ENCODE measurements around the gene PGAM5.
"Not testable (repeated sequence)": the region's sequence is repeated elsewhere in the genome, so short reads cannot be mapped to it uniquely, and the experiment has no call there.

PGAM5 gene

DNA sequence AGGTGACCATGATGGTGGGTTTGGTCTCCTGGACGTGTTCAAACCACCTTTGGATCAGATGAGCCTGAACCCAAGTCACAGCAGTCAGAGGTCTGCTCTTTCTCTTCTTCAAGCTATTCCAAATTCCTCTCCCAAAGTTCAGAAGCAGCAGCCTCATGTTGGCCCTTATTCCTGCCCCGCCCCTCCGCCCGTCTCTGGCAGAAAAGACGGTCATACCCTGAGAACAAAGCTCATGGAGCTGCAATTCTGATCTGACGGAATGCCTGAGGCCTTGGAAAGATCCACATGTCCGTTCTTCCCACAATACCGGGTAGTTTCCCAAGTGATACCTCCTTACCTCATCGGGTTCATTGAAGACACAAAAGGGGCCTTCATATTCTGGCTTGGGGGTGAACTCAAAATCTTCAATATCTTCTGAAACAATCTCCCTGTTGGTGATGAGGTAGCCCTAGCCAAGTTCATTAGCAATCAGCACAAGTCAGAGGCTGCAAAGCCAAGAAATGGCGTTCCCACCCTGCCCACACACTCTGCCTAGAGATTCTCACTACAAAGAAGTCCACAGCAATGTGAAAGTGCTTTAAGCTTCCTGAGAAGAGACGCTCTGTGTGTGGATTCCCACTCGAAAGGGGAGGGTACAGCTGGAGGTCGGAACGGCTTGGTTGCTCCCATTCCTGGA is 34.7 kb upstream of the PGAM5 start:
- H3K27me3 Mint-ChIP-seq, result no peaks in the 10 kb centered on the region
- DNase-seq (no peak), ATAC-seq (no peak)
- no peak overlapping the region for H3K4me3 Mint-ChIP-seq
- H3K9me3 Mint-ChIP-seq, result no peaks in the 10 kb centered on the region
- H3K36me3 Mint-ChIP-seq (ENCODE audit: low read depth), result peaks cover 60% of the 10 kb centered on the region
- no peak overlapping the region for H3K27ac Mint-ChIP-seq
- H3K4me1 Mint-ChIP-seq, result no peaks in the 10 kb centered on the region

DNA sequence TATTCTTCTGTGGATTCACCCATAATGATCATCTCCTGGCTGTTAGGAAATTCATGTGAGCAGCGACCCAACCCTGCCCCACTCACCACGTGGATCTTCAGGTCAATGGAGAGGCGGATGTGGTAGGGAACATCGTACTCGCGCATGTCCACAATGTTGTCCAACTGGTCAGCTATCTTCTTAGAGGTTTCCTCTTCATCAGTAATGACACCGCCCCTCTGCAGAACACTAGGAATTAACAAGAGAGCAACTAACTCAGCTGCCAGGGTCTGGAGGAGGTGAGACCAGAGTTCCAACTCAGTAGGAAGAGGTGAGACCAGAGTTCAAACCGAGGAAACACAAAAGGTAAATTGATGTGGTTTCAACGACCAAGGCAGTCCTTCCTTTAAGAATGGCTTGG is 33.1 kb upstream of the PGAM5 start:
- H3K36me3 Mint-ChIP-seq (ENCODE audit: low read depth), result peaks cover 52% of the 10 kb centered on the region
- no peak overlapping the region for H3K27ac Mint-ChIP-seq
- H3K27me3 Mint-ChIP-seq, result no peaks in the 10 kb centered on the region
- ATAC-seq (no peak), DNase-seq (no peak)
- H3K4me1 Mint-ChIP-seq, result no peaks in the 10 kb centered on the region
- no peaks in the 10 kb centered on the region for H3K9me3 Mint-ChIP-seq
- H3K4me3 Mint-ChIP-seq, result no peak overlapping the region

DNA sequence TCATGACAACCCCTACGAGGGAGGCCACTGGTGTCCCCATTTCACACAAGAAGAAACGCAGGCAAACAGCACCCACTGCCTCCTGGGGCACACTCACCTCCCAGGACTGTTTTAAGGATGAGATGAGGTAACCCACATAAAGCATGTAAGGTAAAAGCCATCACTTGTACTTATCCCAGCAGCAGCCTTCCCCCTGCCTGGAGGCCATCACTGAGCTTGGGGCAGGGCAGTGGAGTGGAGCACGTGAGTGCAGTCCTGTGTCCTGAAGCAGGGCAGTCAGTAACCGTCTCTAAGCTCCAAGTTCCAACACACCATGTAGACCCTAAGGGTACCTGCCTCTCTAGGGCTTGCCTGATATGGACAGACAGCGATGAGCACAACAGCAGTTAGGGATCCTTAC is 25.2 kb upstream of the PGAM5 start:
- Mint-ChIP-seq H3K27ac (peak overlapping the region; percentile 71), H3K4me1 (peaks cover 22% of the 10 kb centered on the region), H3K27me3 (peaks cover 2% of the 10 kb centered on the region), H3K4me3 (peak overlapping the region; percentile 76), H3K9me3 (no peaks in the 10 kb centered on the region), H3K36me3 (ENCODE audit: low read depth) (peaks cover 21% of the 10 kb centered on the region)
- ATAC-seq, result no peak
- DNase-seq, result no peak

DNA sequence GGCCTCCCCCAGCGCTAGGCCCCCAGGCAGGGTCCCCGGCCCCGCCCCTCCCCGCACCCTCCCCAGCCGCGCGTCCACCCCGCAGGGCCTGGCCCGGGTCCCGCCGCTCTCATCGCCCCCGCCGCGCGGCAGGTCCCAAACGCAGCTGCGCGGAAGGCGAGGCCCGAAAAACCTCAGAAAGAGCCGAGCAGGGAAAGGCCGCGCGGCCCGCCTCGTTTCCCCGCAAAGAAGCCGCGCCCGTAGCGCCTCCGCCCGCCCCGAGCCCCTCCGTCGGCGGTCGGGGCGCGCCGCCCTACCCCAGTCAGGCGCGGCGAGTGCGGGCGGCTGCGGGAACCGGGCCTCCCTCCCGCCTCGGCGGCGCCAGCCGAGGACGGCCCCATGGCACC is 23.8 kb upstream of the PGAM5 start:
- Mint-ChIP-seq H3K4me1 (peaks cover 22% of the 10 kb centered on the region), H3K27ac (peak overlapping the region; percentile 74), H3K4me3 (peak overlapping the region; percentile 76), H3K36me3 (ENCODE audit: low read depth) (peaks cover 18% of the 10 kb centered on the region), H3K27me3 (peaks cover 2% of the 10 kb centered on the region), H3K9me3 (no peaks in the 10 kb centered on the region)
- ATAC-seq (peak; percentile 45), DNase-seq (no peak)

DNA sequence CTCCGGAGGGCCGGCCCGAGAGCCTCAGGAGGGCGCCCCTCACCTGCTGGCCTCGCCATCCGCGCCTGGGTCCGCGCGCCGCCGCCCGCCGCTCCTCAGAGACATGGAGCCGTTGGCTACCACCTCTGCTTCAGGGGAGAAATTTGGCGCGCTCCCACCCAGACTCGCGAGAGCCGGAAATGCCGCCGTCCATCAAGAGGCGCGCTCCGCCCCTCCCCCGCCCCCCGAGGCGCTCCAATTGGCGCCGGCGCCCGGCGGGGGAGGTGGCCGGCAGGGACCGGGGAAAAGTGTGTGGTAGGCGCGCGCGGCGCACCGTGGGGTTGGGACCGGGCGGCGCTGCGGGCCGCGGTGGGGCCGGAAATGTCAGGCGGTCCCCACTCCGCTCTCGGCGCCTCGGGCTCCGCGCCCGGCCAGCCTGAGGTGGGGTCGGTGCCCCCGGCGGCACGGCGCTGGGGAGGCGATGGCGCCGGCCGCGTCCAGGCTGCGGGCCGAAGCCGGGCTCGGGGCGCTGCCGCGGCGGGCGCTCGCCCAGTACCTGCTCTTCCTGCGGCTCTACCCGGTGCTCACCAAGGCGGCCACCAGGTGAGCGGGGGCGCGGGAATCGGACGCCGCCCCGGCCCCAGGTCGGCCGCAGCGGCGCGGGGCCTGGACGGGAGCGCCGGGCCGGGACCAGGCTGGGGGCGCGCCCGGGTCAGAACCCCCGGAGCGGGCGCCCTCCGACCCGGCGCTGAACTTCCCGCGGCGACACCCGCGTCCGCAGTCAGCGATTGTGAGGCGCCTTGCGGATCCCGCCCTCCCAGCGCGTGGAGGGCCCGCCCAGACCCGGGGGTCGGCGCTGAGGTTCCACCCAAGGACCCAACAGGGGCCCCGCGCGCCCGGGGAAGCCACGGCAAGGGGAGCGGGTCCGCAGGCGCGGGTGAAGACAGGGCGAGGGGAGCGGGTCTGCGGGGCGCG is 23.2 kb upstream of the PGAM5 start, which contains the start of the genes POLE and PXMP2:
Gene POLE (minus strand): TSS at position 132 of the 954 bp plus-strand sequence. CDS start 27 bp downstream, at position 105.
Gene PXMP2 (plus strand): TSS at position 377 of the 954 bp plus-strand sequence. CDS start 84 bp downstream, at position 461.
- peaks cover 22% of the 10 kb centered on the region for H3K4me1 Mint-ChIP-seq
- H3K36me3 Mint-ChIP-seq (ENCODE audit: low read depth), result peaks cover 18% of the 10 kb centered on the region
- peaks cover 2% of the 10 kb centered on the region for H3K27me3 Mint-ChIP-seq
- peak within 1 kb of the TSS; percentile 74 for H3K27ac Mint-ChIP-seq
- H3K4me3 Mint-ChIP-seq, result peak within 1 kb of the TSS; percentile 76
- H3K9me3 Mint-ChIP-seq, result no peaks in the 10 kb centered on the region
- ATAC-seq (peak; percentile 96), DNase-seq (peak; percentile 96)

DNA sequence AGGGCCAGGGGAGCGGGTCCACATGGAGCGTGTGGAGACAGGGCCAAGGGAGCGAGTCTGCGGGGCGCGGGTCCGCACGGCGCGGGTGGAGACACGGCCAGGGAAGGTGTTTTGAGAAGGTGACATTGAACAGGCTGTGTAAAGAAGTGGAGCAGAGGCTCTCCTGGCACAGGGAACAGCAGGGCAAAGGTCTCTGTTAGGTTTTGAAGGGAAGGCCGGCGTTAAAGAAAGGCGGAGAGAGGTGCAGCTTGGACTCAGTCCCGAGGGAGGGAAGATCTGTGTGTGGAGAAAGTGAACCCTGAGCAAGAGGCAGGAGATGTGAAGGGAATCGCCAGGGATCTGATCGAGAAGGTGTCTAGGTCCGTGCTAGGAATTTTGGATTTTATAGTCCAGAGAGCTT is 21.4 kb upstream of the PGAM5 start:
- Mint-ChIP-seq H3K36me3 (ENCODE audit: low read depth) (peaks cover 18% of the 10 kb centered on the region), H3K27me3 (peaks cover 2% of the 10 kb centered on the region), H3K4me3 (peak overlapping the region; percentile 66), H3K27ac (peak overlapping the region; percentile 50), H3K4me1 (peaks cover 22% of the 10 kb centered on the region), H3K9me3 (no peaks in the 10 kb centered on the region)
- DNase-seq (no peak), ATAC-seq (no peak)

DNA sequence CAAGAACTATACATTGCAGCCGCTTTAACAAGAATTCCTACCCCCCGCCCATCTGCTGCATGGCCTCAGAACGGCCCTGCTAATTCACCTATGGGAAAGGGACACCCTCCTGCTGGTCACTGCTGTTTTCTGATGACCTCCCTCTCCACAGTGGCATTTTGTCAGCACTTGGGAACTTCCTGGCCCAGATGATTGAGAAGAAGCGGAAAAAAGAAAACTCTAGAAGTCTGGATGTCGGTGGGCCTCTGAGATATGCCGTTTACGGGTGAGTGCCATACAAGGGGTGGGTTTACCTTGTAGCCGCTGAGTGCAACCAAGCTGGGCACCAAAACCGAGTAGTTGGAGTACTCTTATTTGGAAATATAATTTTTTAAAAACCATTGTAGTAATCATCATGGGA is 20.5 kb upstream of the PGAM5 start:
- peaks cover 2% of the 10 kb centered on the region for H3K27me3 Mint-ChIP-seq
- peak overlapping the region; percentile 66 for H3K4me3 Mint-ChIP-seq
- peaks cover 20% of the 10 kb centered on the region for H3K4me1 Mint-ChIP-seq
- DNase-seq, result no peak
- no peaks in the 10 kb centered on the region for H3K9me3 Mint-ChIP-seq
- no peak for ATAC-seq
- no peak overlapping the region for H3K27ac Mint-ChIP-seq
- H3K36me3 Mint-ChIP-seq (ENCODE audit: low read depth), result peaks cover 18% of the 10 kb centered on the region

DNA sequence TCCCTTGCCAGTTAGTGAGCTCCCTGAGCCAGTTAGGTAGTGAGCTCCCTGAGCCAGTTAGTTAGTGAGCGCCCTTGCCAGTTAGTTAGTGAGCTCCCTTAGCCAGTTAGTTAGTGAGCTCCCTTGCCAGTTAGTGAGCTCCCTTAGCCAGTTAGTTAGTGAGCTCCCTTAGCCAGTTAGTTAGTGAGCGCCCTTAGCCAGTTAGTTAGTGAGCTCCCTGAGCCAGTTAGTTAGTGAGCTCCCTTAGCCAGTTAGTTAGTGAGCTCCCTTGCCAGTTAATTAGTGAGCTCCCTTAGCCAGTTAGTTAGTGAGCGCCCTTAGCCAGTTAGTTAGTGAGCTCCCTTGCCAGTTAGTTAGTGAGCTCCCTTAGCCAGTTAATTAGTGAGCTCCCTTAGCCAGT is 18.6 kb upstream of the PGAM5 start:
- not testable (repeated sequence) for ATAC-seq, H3K9me3 Mint-ChIP-seq, H3K4me3 Mint-ChIP-seq, H3K27ac Mint-ChIP-seq, H3K27me3 Mint-ChIP-seq, DNase-seq, H3K4me1 Mint-ChIP-seq
- H3K36me3 Mint-ChIP-seq (ENCODE audit: low read depth), result peaks cover 15% of the 10 kb centered on the region

DNA sequence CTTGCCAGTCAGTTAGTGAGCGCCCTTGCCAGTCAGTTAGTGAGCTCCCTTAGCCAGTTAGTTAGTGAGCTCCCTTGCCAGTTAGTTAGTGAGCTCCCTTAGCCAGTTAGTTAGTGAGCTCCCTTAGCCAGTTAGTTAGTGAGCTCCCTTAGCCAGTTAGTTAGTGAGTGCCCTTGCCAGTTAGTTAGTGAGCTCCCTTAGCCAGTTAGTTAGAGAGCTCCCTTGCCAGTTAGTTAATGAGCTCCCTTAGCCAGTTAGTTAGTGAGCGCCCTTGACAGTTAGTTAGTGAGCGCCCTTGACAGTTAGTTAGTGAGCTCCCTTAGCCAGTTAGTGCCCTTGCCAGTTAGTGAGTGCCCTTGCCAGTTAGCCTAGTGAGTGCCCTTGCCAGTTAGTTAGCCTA is 15.8 kb upstream of the PGAM5 start:
- H3K4me1 Mint-ChIP-seq, H3K4me3 Mint-ChIP-seq, H3K27ac Mint-ChIP-seq, DNase-seq, H3K9me3 Mint-ChIP-seq, H3K27me3 Mint-ChIP-seq, ATAC-seq: not testable (repeated sequence)
- H3K36me3 Mint-ChIP-seq (ENCODE audit: low read depth), result peaks cover 24% of the 10 kb centered on the region

DNA sequence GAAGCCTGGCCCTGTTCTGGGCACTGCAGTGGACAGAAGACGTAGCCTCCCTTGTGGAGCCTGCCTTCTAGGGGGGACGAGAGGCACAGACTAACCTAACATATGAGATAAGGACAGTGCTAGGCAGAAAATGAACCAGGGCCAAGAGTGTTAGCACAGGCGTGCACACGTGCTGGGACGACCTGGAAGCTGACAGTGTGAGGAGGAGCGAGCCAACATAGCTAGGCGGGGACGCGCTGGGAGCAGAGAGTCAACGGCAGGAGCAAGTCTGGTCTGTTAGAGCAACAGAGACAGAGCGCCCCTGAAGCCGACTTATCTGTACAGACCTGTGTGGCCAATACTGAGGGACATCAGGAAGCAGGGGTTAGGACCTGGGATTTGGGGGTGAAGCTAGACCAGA is 15.2 kb upstream of the PGAM5 start:
- Mint-ChIP-seq H3K4me3 (no peak overlapping the region), H3K4me1 (peaks cover 3% of the 10 kb centered on the region), H3K36me3 (ENCODE audit: low read depth) (peaks cover 23% of the 10 kb centered on the region), H3K9me3 (no peaks in the 10 kb centered on the region), H3K27me3 (no peaks in the 10 kb centered on the region), H3K27ac (no peak overlapping the region)
- DNase-seq, result no peak
- ATAC-seq, result no peak

DNA sequence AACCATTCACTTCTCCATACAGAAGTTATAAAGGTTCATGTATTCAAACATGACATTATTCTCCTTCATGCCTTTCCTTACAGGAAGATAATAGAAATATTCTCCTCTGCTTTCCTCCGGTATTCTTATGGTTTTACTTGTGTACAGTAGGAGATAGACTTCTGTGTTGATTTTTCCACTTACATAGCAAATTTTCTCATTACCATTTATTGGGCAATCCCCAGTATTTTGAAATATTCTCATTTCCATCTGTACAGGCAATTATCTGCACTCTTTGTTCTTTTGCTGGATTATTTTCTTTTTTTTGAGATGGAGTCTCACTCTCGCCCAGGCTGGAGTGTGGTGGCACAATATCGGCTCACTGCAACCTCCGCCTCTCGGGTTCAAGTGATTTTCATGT is 12.3 kb upstream of the PGAM5 start:
- H3K9me3 Mint-ChIP-seq, result no peaks in the 10 kb centered on the region
- H3K4me1 Mint-ChIP-seq, result peaks cover 4% of the 10 kb centered on the region
- no peak for DNase-seq
- no peaks in the 10 kb centered on the region for H3K27me3 Mint-ChIP-seq
- H3K36me3 Mint-ChIP-seq (ENCODE audit: low read depth), result peaks cover 22% of the 10 kb centered on the region
- H3K4me3 Mint-ChIP-seq, result no peak overlapping the region
- H3K27ac Mint-ChIP-seq, result no peak overlapping the region
- ATAC-seq, result no peak

DNA sequence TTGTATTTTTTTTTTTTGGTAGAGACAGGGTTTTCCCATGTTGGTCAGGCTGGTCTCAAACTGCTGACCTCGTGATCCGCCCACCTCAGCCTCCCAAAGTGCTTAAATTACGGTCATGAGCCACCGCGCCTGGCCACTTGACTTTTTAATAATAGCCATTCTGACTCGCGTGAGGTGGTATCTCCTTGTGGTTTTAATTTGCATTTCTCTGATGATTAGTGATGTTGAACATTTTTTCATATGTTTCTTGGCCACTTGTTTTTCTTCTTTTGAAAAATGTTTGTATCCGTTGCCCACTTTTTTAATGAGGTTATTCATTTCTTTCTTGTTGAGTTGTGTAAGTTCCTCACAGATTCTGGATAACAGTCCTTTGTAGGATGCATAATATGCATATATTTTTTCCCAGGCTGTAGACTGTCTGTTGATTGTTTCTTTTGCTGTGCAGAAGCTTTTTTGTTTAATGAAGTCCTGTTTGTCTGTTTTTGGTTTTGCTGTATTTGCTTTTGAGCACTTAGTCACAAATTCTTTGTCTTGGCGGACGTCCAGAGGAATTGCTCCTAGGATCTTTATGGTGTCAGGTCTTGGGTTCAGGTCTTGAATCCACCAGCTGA is 10.3 kb upstream of the PGAM5 start:
- Mint-ChIP-seq H3K27me3 (no peaks in the 10 kb centered on the region), H3K36me3 (ENCODE audit: low read depth) (peaks cover 27% of the 10 kb centered on the region), H3K4me3 (no peak overlapping the region), H3K9me3 (no peaks in the 10 kb centered on the region), H3K4me1 (peaks cover 4% of the 10 kb centered on the region), H3K27ac (no peak overlapping the region)
- DNase-seq (no peak), ATAC-seq (no peak)

DNA sequence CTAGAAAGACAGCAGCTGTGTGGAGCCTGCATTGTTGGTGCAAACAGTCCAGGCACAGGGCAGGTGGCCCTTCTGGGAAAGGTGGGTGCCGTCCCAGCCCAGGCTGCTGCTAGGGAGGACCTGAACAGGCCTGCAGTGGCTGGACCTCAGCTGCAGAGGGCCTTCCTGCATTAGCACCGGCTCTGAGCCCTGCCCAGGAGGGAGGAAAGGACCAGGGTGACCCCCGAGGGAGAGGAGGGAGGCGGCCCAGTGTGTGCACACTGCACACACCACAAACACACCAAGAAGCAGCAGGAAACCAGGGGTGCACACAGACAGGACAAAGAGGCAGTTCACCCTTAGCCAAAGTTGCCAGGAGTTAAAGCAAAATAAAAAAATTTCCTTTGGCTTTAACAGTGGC is 8.0 kb upstream of the PGAM5 start:
- Mint-ChIP-seq H3K4me1 (peaks cover 4% of the 10 kb centered on the region), H3K4me3 (no peak overlapping the region), H3K27ac (no peak overlapping the region), H3K27me3 (no peaks in the 10 kb centered on the region), H3K9me3 (peaks cover 6% of the 10 kb centered on the region), H3K36me3 (ENCODE audit: low read depth) (peaks cover 27% of the 10 kb centered on the region)
- ATAC-seq (no peak), DNase-seq (no peak)

DNA sequence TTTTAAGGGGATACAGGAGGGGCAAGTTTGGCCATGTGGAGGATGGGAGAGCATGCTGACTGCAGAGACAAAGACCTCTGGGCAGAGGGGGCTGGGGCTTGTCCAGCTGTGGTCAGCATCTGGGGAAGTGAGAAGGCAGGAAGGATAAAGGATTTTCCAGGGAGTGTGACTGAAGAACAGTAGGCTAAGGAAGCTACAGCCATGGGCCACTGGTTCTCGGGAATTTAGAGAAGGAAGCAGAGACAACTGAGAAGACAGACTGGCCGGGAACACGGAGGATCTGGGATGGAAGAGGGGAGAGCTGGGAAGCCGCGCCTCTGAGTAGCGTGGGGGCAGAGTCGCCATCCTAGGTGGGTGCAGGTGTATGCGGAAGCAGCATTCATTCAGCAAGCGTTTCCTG is 7.0 kb upstream of the PGAM5 start:
- ATAC-seq (no peak), DNase-seq (no peak)
- H3K4me3 Mint-ChIP-seq, result no peak overlapping the region
- H3K9me3 Mint-ChIP-seq, result peaks cover 6% of the 10 kb centered on the region
- H3K27ac Mint-ChIP-seq, result no peak overlapping the region
- H3K4me1 Mint-ChIP-seq, result peaks cover 4% of the 10 kb centered on the region
- H3K27me3 Mint-ChIP-seq, result no peaks in the 10 kb centered on the region
- peaks cover 31% of the 10 kb centered on the region for H3K36me3 Mint-ChIP-seq (ENCODE audit: low read depth)
